ENCODE results near the gene TCFL5. TPM values are rescaled to one million over a fixed set of nuclear protein-coding genes. Genes with fewer than 3 reads are reported as not detected.

TCFL5 gene
- total RNA-seq, 1 donor from 2014 or later, result 1.1 TPM

GRCh38 chr20:62794007-62794724 lies 67.5 kb downstream of the TCFL5 start:
- intact Hi-C loops (cut with DNase I), result loop anchor here (1.0 to 10.0 kb wide), 12 partner anchors 10 to 1071 kb away; partner anchors contain the start of genes ABHD16B, ADRM1, CABLES2 and LSM14B
- H3K9me3 ChIP-seq, result no peaks in the 10 kb centered on the region
- peaks cover 4 to 15% of the 10 kb centered on the region in 2 donors for H3K4me1 ChIP-seq
- H3K36me3 ChIP-seq, result peaks cover 9 to 12% of the 10 kb centered on the region in 2 donors
- TF ChIP-seq CTCF (IDR thresholded peaks at IDR 0.05), result no peak
- peak; percentile 79 to 97 for DNase-seq (ENCODE audit: low spot score in 2 of 2)
- peak overlapping the region; percentile 89 for H3K4me3 ChIP-seq
- H3K27me3 ChIP-seq, result no peaks in the 10 kb centered on the region
- peak overlapping the region; percentile 90 to 94 for H3K27ac ChIP-seq

- Histone ChIP-seq H3K4me3 (peak overlapping the region; percentile 43 to 62), H3K4me1 (peaks cover 4 to 15% of the 10 kb centered on the region in 2 donors), H3K27ac (peak overlapping the region; percentile 87 to 94), H3K27me3 (no peaks in the 10 kb centered on the region), H3K36me3 (peaks cover 4 to 7% of the 10 kb centered on the region in 2 donors), H3K9me3 (no peaks in the 10 kb centered on the region)
- DNase-seq (ENCODE audit: low spot score in 2 of 2), result no peak
- intact Hi-C loops (cut with DNase I), result loop anchor here (1.0 to 10.0 kb wide), 12 partner anchors 11 to 1071 kb away; partner anchors contain the start of genes ABHD16B, ADRM1, CABLES2 and LSM14B
- no peak for TF ChIP-seq CTCF (IDR thresholded peaks at IDR 0.05)
Measured at GRCh38 chr20:62793757-62794006, 67.9 kb downstream of the TCFL5 start.

- Histone ChIP-seq H3K27me3 (no peaks in the 10 kb centered on the region), H3K9me3 (no peaks in the 10 kb centered on the region), H3K4me1 (peaks cover 4 to 15% of the 10 kb centered on the region in 2 donors), H3K27ac (peak overlapping the region; percentile 87 to 94), H3K4me3 (peak overlapping the region in 1 of 2 donors; percentile 62), H3K36me3 (peaks cover 0 to 2% of the 10 kb centered on the region in 2 donors)
- no peak for TF ChIP-seq CTCF (IDR thresholded peaks at IDR 0.05)
- DNase-seq (ENCODE audit: low spot score in 2 of 2), result no peak
- intact Hi-C loops (cut with DNase I), result loop anchor here (5.0 to 10.0 kb wide), 7 partner anchors 69 to 1072 kb away; partner anchors contain the start of genes ABHD16B, CABLES2, LSM14B and TAF4
Measured at GRCh38 chr20:62792940-62793756, 68.5 kb downstream of the TCFL5 start.

GRCh38 chr20:62792182-62792939 lies 69.3 kb downstream of the TCFL5 start:
- intact Hi-C loops (cut with DNase I), result loop anchor here (5.0 to 10.0 kb wide), 7 partner anchors 70 to 1072 kb away; partner anchors contain the start of genes ABHD16B, CABLES2, LSM14B and TAF4
- Histone ChIP-seq H3K27ac (no peak overlapping the region), H3K9me3 (no peaks in the 10 kb centered on the region)

More at GRCh38 chr20:62792182-62792939, 69.3 kb downstream of the TCFL5 start:
- Histone ChIP-seq H3K27me3 (no peaks in the 10 kb centered on the region), H3K4me1 (peaks cover 4 to 13% of the 10 kb centered on the region in 2 donors), H3K36me3 (no peaks in the 10 kb centered on the region), H3K4me3 (no peak overlapping the region)
- no peak for DNase-seq (ENCODE audit: low spot score in 2 of 2)
- TF ChIP-seq CTCF (IDR thresholded peaks at IDR 0.05), result no peak
